PC-3 (cell line): ENCODE results near the gene RNLS. TPM values are rescaled to one million over a fixed set of nuclear protein-coding genes. Genes with fewer than 3 reads are reported as not detected.

ENCODE experiments used
- ATAC-seq: fragments of 200-7000 bp; cut with Tn5 transposase; 2 replicates; pipeline ENCODE4 v1.9.1; 2020; ENCODE audit warnings: mild to moderate bottlenecking, moderate library complexity
- BruUV-seq: library from RNA; stranded (reverse); fragments of 400-500 nt; replicated peaks from 2 replicates; lab custom pipeline; 2021; lab: Mats Ljungman, UMichigan
- CTCF ChIA-PET: fragments of 300-600 bp; sonication (Branson Sonifier 250); formaldehyde crosslinking; loops from one replicate; lab custom pipeline; 2022; ENCODE audit warnings: antibody characterized with exemption; lab: Charles Lee
- POLR2A ChIA-PET: fragments of 300-600 bp; sonication (Branson Sonifier 250); formaldehyde crosslinking; loops from one replicate; lab custom pipeline; 2022; ENCODE audit warnings: antibody characterized with exemption; ENCODE audit not compliant: unreplicated experiment; lab: Charles Lee
- DNase-seq: peaks from one replicate; pipeline ENCODE4 v3.0.0-alpha.2; 2015
- H2AFZ ChIP-seq: fragments of 300-600 bp; sonication (generic); 2 replicates; pipeline ENCODE4 v1.6.0; 2016; ENCODE audit warnings: antibody characterized with exemption, low read length
- H3F3A ChIP-seq: fragments of 300-600 bp; sonication (generic); one replicate; pipeline ENCODE4 v1.6.0; 2017; ENCODE audit warnings: antibody characterized with exemption, low read length, control low read depth, mild to moderate bottlenecking; ENCODE audit not compliant: unreplicated experiment
- H3K27ac ChIP-seq: fragments of 300-600 bp; sonication (generic); 2 replicates; pipeline ENCODE4 v1.5.1; 2016; ENCODE audit warnings: mild to moderate bottlenecking, low read length
- H3K27me3 ChIP-seq: fragments of 300-600 bp; sonication (generic); 2 replicates; pipeline ENCODE4 v1.6.1; 2016; ENCODE audit warnings: low read length, mixed read lengths
- H3K36me3 ChIP-seq: fragments of 300-600 bp; sonication (generic); 2 replicates; pipeline ENCODE4 v1.6.1; 2016; ENCODE audit warnings: low read depth, mixed run types, low read length, mixed read lengths
- H3K4me1 ChIP-seq: fragments of 300-600 bp; sonication (generic); 2 replicates; pipeline ENCODE4 v1.5.1; 2016; ENCODE audit warnings: low read length; ENCODE audit not compliant: insufficient read depth
- H3K4me2 ChIP-seq: fragments of 300-600 bp; sonication (generic); 2 replicates; pipeline ENCODE4 v1.6.0; 2016; ENCODE audit warnings: low read length
- H3K4me3 ChIP-seq: fragments of 300-600 bp; sonication (generic); 2 replicates; pipeline ENCODE4 v1.5.1; 2016; ENCODE audit warnings: mild to moderate bottlenecking, low read length, mixed read lengths
- H3K79me2 ChIP-seq: fragments of 300-600 bp; sonication (generic); 2 replicates; pipeline ENCODE4 v1.6.1; 2017; ENCODE audit warnings: low read length, mixed read lengths
- H3K9ac ChIP-seq: fragments of 300-600 bp; sonication (generic); 2 replicates; pipeline ENCODE4 v1.6.0; 2016; ENCODE audit warnings: mild to moderate bottlenecking, low read length
- H3K9me2 ChIP-seq: fragments of 300-600 bp; sonication (generic); replicated peaks from 2 replicates; pipeline ENCODE4 v1.6.1; 2016; ENCODE audit warnings: mixed run types, low read length, mixed read lengths
- H3K9me3 ChIP-seq: fragments of 300-600 bp; sonication (generic); 2 replicates; pipeline ENCODE4 v1.6.1; 2016; ENCODE audit warnings: low read length, mixed read lengths
- H4K20me1 ChIP-seq: fragments of 300-600 bp; sonication (generic); 2 replicates; pipeline ENCODE4 v1.6.1; 2016; ENCODE audit warnings: low read length, mixed read lengths
- EZH2 ChIP-seq: fragments of 300-600 bp; sonication (generic); IDR thresholded peaks from one replicate; pipeline ENCODE4 v1.6.1; 2017; ENCODE audit warnings: antibody characterized with exemption, mild to moderate bottlenecking, low read length; ENCODE audit not compliant: unreplicated experiment
- EZH2phosphoT487 ChIP-seq: fragments of 300-600 bp; sonication (generic); IDR thresholded peaks from 2 replicates; pipeline ENCODE4 v1.6.1; 2018; ENCODE audit warnings: mild to moderate bottlenecking, antibody characterized with exemption, low read length, borderline replicate concordance
- intact Hi-C: fragments of 100-400 bp; cut with micrococcal nuclease; formaldehyde crosslinking; loops from 2 replicates; pipeline ENCODE4 v1.9.0; 2023
- total RNA-seq: library from RNA; depleted of rRNA; stranded (reverse); fragments of >200 nt; gene quantifications from 2 replicates; pipeline ENCODE4 v1.2.3, GENCODE V29; 2014
- TF ChIP-seq, protein P1 (sequence below): fragments of 300-600 bp; sonication (generic); conservative IDR thresholded peaks from 2 replicates; pipeline ENCODE4 v1.5.1; 2017; ENCODE audit warnings: antibody characterized with exemption, low read depth, mild to moderate bottlenecking, low read length

Gene RNLS
- total RNA-seq, 1 experiment from 2014 or later = not detected

DNA sequence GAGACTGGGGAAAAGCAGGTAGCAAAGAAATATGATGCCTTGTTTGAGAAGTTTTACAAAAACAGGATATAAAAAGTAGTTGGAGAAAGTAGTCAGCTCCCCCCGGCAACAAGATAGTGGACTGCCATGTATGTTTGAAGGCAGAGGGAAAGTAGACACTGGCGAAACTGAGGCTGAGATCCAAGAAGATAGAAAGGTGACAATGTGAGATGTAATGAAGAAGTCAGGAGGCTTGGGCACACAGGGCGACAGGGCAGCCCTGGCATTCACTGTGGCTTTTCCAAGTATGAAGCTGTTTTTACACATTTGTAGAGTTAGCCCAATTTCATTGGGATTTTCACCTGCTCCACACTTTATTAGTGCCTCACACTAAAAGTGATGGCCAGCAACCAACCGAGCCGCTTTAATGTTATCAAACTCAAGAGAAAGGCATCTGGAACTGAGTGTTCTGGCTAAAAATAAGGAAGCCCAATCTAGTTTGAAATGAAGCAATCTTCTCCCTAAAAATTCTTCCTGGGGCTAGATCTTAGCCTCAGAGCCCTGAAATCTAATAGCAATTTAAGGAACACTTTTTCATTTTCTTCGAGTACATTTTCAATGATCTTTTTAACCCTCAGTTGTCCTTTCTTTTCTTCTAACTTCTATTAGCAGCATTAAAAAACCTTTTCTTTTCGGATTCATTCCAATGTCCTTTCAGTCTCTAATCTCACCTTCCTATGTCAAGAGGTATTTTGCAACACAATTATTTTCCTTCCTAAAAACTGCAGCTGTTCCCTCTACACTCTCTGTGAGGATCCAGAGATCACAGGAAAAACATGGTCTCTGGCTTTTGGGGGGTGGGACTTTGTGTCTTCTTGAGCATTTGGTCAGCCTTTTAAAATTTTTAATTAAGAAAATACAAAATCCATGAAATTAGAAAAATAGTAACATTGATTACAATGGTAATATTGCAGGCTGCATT lies 108.0 kb downstream of the RNLS start:
- H3K4me3 ChIP-seq = no peak overlapping the region
- ATAC-seq (no peak), DNase-seq (no peak)
- H3F3A ChIP-seq = no peaks in the 10 kb centered on the region
- no peak overlapping the region for H2AFZ ChIP-seq
- H3K9ac ChIP-seq = no peak overlapping the region
- no peaks in the 10 kb centered on the region for H3K4me1 ChIP-seq
- BruUV-seq = no TSS peak
- H3K9me3 ChIP-seq = no peaks in the 10 kb centered on the region
- no peak overlapping the region for H3K27ac ChIP-seq
- H4K20me1 ChIP-seq = no peaks in the 10 kb centered on the region
- H3K27me3 ChIP-seq = no peaks in the 10 kb centered on the region
- H3K36me3 ChIP-seq = no peaks in the 10 kb centered on the region
- POLR2A ChIA-PET = no interaction called here
- CTCF ChIA-PET = no interaction called here
- no peak for TF ChIP-seq EZH2
- TF ChIP-seq, protein P1, sequence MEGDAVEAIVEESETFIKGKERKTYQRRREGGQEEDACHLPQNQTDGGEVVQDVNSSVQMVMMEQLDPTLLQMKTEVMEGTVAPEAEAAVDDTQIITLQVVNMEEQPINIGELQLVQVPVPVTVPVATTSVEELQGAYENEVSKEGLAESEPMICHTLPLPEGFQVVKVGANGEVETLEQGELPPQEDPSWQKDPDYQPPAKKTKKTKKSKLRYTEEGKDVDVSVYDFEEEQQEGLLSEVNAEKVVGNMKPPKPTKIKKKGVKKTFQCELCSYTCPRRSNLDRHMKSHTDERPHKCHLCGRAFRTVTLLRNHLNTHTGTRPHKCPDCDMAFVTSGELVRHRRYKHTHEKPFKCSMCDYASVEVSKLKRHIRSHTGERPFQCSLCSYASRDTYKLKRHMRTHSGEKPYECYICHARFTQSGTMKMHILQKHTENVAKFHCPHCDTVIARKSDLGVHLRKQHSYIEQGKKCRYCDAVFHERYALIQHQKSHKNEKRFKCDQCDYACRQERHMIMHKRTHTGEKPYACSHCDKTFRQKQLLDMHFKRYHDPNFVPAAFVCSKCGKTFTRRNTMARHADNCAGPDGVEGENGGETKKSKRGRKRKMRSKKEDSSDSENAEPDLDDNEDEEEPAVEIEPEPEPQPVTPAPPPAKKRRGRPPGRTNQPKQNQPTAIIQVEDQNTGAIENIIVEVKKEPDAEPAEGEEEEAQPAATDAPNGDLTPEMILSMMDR = no peak
- no peak for TF ChIP-seq EZH2phosphoT487
- no peaks in the 10 kb centered on the region for H3K9me2 ChIP-seq
- no peaks in the 10 kb centered on the region for H3K79me2 ChIP-seq
- H3K4me2 ChIP-seq = no peak overlapping the region
- intact Hi-C loops = no loop called here

DNA sequence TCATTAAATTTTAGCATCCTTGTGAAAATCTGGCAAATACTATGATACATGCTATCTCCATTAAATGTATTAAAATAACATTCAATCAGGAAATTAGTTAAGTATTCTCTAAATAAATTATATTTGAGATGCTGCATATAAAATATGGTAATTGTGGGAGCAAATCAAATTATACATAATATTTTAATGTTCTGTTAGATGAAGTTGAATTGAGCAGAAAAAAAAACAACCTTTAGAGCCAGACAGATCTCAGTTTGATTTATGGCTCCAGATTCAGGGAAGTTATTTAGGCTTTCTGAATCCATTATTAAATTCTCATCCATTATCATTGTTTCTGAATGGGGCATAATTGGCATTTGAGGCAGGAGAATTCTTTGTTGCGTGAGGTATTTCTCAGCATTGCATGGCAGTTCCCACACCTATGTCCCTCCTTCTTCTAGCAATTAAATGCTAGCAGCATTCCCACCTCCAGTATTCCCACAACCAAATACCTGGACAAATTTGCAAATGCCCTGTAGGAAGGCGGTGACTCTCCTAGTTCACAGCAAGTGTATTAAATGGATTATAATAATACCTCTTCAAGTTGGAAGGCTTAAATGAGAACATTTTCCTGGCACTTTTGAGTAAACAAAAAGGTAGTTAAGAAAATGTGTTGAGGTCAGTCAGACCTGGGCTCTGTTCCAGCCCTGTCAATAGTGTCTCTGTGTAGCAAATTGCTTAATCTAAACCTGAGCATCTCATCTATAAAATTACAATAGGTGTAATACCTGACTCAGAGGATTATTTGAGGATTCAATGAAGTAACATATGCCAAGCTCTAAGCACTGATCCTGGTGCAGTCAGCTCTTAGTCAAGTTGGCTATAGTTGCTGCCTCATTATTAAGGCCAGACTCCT lies 108.9 kb downstream of the RNLS start:
- ATAC-seq = no peak
- Histone ChIP-seq H3F3A (no peaks in the 10 kb centered on the region), H3K36me3 (no peaks in the 10 kb centered on the region), H3K9me3 (no peaks in the 10 kb centered on the region), H3K9me2 (no peaks in the 10 kb centered on the region), H3K4me1 (no peaks in the 10 kb centered on the region), H4K20me1 (no peaks in the 10 kb centered on the region), H3K27ac (no peak overlapping the region), H2AFZ (no peak overlapping the region), H3K79me2 (no peaks in the 10 kb centered on the region), H3K27me3 (no peaks in the 10 kb centered on the region), H3K9ac (no peak overlapping the region), H3K4me2 (no peak overlapping the region), H3K4me3 (no peak overlapping the region)
- BruUV-seq = no TSS peak
- ChIA-PET CTCF (no interaction called here), POLR2A (no interaction called here)
- TF ChIP-seq, protein P1 = no peak
- TF ChIP-seq EZH2 (no peak), EZH2phosphoT487 (no peak)
- no peak for DNase-seq
- intact Hi-C loops = no loop called here
